Kidney epithelial cell (primary cell): Measurements from ENCODE around the gene EPHB2. TPM values are rescaled to one million over a fixed set of nuclear protein-coding genes. Genes with fewer than 3 reads are reported as not detected.

ENCODE experiments used
- DNase-seq: peaks from one replicate; pipeline ENCODE4 v3.0.0-alpha.2; 2010; ENCODE audit warnings: low read depth
- H3K27me3 ChIP-seq: 2 replicates; pipeline ENCODE4 v1.6.0; 2011; ENCODE audit warnings: low read length; ENCODE audit not compliant: control insufficient read depth, insufficient read depth
- H3K36me3 ChIP-seq: 2 replicates; pipeline ENCODE4 v1.5.1; 2011; ENCODE audit warnings: low read length; ENCODE audit not compliant: control insufficient read depth, insufficient read depth
- H3K4me3 ChIP-seq: 2 replicates; pipeline ENCODE4 v1.5.1; 2011; ENCODE audit warnings: low read depth, mild to moderate bottlenecking, control low read depth, low read length
- total RNA-seq: library from RNA; depleted of rRNA; stranded (reverse); fragments of >200 nt; gene quantifications from 2 replicates; pipeline ENCODE4 v1.2.3, GENCODE V29; 2015
- TF ChIP-seq, protein P1 (sequence below): IDR thresholded peaks from 2 replicates; pipeline ENCODE4 v1.5.1; 2011; ENCODE audit warnings: mild to moderate bottlenecking, moderate library complexity, low read length, control low read depth, inconsistent platforms; ENCODE audit not compliant: insufficient read depth, poor library complexity, severe bottlenecking

The EPHB2 gene
- total RNA-seq, 1 donor from 2014 or later, result 111 TPM

DNA sequence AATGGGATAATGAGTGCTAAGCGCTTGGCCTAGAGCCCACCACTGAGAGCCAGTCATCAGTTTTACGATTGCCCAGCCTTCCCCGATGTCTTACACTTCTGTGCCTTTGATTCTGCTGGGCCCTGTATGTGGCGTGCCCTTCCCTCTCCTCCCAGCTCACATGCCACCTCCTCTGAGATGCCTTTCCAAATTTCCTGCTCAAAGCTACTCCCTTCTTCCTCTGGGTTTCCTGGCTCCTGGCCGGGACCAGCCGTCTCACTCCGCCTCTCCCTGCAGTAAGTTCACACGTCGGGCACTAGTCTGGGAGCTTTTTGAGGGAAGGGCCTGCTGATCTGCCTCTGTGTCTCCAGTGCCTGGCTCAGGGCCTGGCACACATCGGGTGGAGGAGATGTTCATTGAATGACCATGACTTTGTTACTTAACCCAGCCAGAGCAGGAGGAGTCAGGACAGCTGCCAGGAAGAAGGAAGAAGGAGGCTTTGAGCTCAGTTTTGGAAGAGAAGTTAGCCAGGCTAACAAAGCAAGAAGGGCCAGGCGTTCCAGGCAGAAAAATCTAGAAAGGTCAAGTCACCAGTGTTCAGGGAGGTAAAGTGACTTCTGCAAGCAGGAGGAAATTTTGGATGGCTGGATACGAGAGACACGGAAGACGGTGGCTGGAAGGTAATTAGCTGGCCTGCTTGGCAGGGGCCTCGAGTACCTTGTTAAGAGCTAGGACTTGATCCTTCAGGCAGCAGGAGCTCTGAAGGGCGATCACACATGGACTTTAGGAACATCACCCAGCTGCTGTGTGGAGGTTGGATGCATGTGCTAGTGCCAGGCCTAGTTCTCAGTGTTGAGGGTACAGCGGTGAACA, 63.6 kb downstream of the EPHB2 start:
- Histone ChIP-seq H3K36me3 (no peaks in the 10 kb centered on the region), H3K27me3 (no peaks in the 10 kb centered on the region), H3K4me3 (no peak overlapping the region)
- TF ChIP-seq, protein P1, sequence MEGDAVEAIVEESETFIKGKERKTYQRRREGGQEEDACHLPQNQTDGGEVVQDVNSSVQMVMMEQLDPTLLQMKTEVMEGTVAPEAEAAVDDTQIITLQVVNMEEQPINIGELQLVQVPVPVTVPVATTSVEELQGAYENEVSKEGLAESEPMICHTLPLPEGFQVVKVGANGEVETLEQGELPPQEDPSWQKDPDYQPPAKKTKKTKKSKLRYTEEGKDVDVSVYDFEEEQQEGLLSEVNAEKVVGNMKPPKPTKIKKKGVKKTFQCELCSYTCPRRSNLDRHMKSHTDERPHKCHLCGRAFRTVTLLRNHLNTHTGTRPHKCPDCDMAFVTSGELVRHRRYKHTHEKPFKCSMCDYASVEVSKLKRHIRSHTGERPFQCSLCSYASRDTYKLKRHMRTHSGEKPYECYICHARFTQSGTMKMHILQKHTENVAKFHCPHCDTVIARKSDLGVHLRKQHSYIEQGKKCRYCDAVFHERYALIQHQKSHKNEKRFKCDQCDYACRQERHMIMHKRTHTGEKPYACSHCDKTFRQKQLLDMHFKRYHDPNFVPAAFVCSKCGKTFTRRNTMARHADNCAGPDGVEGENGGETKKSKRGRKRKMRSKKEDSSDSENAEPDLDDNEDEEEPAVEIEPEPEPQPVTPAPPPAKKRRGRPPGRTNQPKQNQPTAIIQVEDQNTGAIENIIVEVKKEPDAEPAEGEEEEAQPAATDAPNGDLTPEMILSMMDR, result no peak
- no peak for DNase-seq

DNA sequence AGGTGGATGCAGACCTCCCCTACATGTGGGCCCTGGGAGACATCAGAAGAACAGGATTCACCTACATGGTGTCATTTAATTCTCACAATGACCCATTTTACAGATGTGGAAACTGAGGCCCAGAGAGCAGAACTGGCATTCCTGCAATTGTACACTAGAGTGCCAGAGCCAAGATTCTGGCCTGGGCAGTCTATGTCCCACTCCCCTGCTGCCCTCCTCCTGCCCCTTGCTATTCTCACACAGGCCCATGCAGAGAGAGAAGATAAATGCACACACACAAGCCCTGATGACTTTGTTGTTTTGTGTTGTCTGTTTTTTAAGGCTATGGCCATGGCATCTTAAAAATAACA, 64.2 kb downstream of the EPHB2 start:
- H3K36me3 ChIP-seq, result peaks cover 2% of the 10 kb centered on the region
- no peak for DNase-seq
- no peak overlapping the region for H3K4me3 ChIP-seq
- TF ChIP-seq, protein P1, result no peak
- no peaks in the 10 kb centered on the region for H3K27me3 ChIP-seq

DNA sequence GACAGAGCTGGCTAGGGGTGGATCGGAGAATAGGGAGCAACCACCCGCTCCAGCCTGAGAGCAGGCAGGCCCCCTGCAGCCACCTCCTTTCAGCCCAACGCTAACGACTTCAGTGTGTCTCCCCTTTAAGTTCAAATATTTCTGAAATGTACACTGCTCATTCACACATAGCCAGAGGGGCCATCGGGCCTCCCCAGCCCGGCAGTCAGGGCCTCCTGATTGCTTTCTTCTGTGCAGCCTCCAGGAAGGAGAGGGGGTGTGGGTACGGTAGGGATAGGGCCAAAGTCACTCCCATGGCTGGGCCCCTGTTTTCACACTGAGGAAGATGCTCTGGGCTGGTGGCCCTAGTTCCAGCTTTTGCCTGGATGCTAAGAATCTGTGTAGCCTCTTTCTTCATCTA, 64.8 kb downstream of the EPHB2 start:
- Histone ChIP-seq H3K27me3 (no peaks in the 10 kb centered on the region), H3K4me3 (no peak overlapping the region), H3K36me3 (peaks cover 2% of the 10 kb centered on the region)
- no peak for DNase-seq
- TF ChIP-seq, protein P1, result no peak

DNA sequence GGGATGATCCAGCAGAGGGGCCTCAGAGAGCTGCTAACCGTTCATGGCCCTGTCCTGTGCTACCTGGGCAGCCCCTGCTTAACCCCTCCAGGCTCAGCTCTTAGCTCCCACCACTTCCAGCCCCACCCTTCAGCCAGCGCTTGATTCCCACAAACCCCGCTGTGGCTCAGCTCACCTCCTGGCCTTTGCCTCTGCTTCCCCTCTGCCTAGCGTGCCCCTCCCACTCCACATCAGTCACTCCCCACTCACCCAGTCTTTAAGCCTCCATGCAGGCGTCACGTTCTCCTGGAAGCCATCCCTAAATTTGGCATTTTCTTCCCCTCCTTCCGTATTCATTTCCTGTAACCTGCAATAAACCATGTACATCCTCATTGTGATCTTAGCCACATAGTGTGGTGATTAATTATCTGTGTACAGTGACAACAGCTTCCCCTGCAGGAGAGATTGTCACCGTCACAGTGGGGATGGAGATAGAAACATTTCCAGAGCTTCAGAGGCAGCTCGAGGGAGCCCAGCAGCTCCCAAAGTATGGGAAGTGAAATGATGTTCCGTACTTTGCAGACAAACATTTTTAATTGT, 65.5 kb downstream of the EPHB2 start:
- no peak for DNase-seq
- Histone ChIP-seq H3K36me3 (peaks cover 2% of the 10 kb centered on the region), H3K4me3 (no peak overlapping the region), H3K27me3 (no peaks in the 10 kb centered on the region)
- TF ChIP-seq, protein P1, result no peak

DNA sequence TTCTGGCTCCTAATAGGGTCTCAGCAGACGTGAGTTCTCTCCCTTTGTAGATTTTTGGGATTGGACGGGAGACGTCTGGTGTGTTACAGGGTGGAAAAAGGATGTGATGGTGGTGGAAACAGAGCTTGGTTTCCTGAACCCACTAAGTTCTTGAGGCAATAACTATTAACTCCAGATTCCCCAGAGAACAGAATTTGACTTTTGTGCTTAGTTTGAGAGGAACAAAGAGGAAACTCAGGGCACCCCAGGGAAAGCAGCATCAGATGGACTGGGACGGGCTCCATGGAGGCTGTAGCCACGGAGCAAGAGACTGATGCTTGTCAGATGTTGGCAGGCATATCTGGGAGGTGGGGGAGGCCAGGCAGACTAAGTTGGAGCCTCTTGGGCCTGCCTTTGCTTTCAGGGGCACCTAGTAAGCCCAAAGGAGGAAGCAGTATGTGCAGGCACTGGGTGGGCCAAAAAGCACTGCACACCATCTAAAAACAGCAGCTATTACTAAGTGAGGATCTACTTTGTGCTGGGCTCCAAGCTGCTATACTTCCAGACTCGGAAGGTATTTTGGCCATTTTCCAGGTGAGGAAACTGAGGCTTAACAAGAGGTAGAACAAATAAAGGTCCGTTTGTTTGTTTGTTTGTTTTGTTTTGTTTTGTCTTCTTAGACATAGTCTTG, 66.9 kb downstream of the EPHB2 start:
- no peak for DNase-seq
- TF ChIP-seq, protein P1, result no peak
- peaks cover 2% of the 10 kb centered on the region for H3K36me3 ChIP-seq
- no peak overlapping the region for H3K4me3 ChIP-seq
- H3K27me3 ChIP-seq, result no peaks in the 10 kb centered on the region

DNA sequence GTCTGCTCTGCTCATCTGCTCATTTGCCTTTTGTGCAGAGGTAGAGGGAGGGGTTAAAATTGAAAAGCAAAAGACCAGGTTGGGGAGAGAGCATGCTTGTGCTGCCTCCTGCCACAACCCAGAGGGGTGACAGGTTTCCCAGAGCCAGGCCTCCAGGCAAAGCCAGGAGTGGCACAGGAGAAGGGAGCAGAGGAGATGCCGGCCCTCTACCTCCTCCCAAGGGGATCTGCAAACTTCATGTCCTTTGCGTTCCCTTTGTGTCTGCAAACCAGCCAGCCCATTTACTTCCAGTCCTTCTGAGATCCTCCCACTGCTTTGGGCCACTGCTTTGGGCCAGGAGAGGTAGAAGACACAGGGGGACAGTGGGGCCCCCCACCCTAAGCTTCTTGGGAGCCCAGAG, 67.8 kb downstream of the EPHB2 start:
- H3K36me3 ChIP-seq, result peaks cover 4% of the 10 kb centered on the region
- DNase-seq, result no peak
- no peak overlapping the region for H3K4me3 ChIP-seq
- TF ChIP-seq, protein P1, result no peak
- no peaks in the 10 kb centered on the region for H3K27me3 ChIP-seq
